NB4 (cell line): ENCODE data around the gene NOP9.
A peak's percentile ranks its signal among the peaks of the same experiment; 100 is the strongest.

Source experiments
- POLR2A ChIP-seq: IDR thresholded peaks from 2 replicates; pipeline ENCODE4 v1.6.1; 2011; ENCODE audit warnings: mild to moderate bottlenecking; ENCODE audit not compliant: insufficient read length; ENCODE audit errors: extremely low read depth
- TF ChIP-seq, protein P1 (sequence below): IDR thresholded peaks from one replicate; pipeline ENCODE4 v1.5.1; 2012; ENCODE audit warnings: low read depth, low read length
- TF ChIP-seq, protein P2 (sequence below): IDR thresholded peaks from 2 replicates; pipeline ENCODE4 v1.6.1; 2011; ENCODE audit warnings: low read depth, low read length

DNA sequence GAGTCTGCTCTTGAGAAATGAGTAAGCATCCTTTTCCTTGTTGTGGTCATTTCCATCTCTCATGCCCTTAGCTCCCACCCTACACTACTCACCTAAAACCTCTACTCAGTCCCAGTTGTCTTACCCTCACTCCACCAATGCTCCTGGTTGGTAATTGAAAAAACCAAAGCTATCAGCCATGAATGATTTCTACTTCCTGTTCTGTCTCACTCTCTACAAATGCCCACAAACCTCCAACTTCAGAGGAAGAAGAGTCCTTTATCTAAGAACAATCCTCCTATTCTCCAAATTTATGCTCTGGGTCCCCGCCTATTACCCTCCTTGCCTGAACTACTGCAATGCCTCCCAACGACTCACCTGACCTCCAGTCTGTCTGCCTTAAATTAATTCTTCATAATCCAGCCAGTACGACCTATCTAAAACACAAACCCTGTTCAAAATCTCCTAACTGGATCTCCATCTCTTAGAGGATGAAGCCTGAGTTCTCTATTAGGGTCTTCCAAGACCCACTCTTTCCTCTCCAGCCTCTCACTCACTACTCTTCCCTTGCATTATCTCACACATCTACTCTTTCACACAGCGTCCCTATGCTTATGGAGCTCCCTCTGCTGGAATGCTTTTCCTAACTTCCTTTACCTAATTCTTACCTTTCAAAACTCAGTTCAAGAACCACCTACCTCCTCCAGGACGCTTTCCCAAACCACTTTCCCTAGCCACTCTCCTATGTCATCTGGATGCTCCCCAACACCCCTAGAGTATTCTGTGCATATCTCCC, 2.3 kb upstream of the NOP9 start:
- TF ChIP-seq, protein P1, sequence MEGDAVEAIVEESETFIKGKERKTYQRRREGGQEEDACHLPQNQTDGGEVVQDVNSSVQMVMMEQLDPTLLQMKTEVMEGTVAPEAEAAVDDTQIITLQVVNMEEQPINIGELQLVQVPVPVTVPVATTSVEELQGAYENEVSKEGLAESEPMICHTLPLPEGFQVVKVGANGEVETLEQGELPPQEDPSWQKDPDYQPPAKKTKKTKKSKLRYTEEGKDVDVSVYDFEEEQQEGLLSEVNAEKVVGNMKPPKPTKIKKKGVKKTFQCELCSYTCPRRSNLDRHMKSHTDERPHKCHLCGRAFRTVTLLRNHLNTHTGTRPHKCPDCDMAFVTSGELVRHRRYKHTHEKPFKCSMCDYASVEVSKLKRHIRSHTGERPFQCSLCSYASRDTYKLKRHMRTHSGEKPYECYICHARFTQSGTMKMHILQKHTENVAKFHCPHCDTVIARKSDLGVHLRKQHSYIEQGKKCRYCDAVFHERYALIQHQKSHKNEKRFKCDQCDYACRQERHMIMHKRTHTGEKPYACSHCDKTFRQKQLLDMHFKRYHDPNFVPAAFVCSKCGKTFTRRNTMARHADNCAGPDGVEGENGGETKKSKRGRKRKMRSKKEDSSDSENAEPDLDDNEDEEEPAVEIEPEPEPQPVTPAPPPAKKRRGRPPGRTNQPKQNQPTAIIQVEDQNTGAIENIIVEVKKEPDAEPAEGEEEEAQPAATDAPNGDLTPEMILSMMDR = peak; percentile 18
- TF ChIP-seq POLR2A = no peak
- TF ChIP-seq, protein P2, sequence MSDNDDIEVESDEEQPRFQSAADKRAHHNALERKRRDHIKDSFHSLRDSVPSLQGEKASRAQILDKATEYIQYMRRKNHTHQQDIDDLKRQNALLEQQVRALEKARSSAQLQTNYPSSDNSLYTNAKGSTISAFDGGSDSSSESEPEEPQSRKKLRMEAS = no peak
